ENCODE measurements around the gene FOXN3.

DNA sequence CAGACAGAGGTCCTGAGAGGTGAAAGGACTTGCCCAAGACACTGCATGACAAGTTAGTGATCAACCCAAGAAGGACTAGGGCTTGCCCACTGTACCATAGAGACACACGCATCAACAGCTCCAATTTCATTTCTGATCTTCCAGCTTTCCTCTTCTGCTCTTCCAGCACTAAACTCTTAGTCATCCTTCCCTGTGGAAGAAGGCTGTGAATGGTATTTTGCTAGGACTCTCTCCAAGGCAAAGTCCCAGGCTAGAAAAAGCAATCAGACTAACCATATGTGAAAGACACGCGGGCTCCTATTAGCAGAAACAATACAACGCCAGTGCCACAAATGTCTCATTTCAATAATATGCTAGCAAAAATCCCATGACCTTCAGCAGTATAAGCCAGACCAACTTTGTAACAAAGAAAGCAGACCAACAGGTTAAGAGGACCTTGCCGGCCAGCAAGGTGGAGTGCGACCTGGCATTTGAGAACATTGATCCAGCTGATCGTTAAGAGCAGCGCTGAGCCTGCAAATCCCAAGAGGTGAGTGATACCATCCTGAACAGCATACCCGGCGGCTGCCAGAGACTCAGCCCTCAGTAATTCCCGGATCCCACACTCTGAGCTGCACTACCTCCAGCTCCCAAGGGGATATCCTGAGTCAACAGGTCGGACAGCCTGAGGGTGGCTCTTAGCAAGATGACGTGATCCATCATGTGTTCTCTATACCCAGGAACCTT is 132.5 kb downstream of the FOXN3 start:
- TF ChIP-seq YY1 (IDR thresholded peaks at IDR 0.05; ENCODE audit: insufficient read depth, insufficient read length), result no peak
- no peak for TF ChIP-seq ZNF274 (IDR thresholded peaks at IDR 0.05; ENCODE audit: low read depth, low read length)

All from NT2/D1 (cell line).